ENCODE measurements around the gene CSNK1E. TPM values are rescaled to one million over a fixed set of nuclear protein-coding genes. Genes with fewer than 3 reads are reported as not detected.

The CSNK1E gene
- total RNA-seq, 4 donors from 2014 or later: 112 to 246 (median 160) TPM

DNA sequence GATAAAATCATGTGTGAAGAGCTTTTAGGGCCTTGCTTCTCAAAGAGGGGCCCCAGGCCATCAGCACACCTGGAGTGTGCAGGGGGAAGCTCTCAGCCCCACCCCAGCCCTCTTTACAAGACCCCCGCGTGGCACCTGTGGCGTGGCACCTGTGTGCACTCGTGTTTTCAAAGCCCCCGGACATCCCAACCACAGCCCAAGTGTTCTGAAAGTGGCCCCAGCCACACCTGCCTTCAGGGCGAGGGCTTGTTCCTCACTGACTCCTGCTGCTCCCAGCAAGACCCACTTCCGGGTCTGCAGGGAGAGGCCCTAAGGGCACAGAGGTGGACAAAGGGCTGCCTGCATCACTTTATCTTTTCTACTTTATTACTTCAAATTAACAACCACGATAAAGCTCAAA lies 26.9 kb downstream of the CSNK1E start:
- H3K27ac ChIP-seq: no peak overlapping the region
- 86% methylated on average over 3 of the region's 8 CpGs for WGBS

DNA sequence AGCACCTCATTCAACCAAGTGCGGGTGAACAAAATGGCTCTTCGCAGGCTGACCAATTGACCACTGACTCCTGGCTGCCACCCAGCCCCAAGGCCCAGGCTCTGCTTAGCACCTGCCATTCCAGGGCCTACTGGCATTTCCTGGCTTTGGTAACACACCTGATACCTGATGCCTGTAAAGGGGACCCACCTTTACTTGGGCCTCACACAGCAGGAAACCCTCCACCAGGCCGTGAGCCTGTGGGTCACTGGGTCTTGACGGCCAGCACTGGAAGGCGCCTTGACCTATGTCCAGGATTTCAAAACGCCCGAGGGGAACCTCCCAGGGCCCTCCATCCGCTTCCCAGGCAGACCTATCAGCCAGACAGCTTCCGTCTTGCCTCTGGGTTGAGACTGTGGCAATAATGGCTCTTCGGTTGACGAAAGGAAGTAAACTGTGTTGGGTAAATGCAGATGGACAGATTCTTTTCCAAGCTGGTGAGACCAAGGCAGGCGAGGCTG lies 27.6 kb downstream of the CSNK1E start:
- 87% methylated on average over 9 of the region's 12 CpGs for WGBS
- H3K27ac ChIP-seq: no peak overlapping the region
- no peak overlapping the region for H3K4me3 ChIP-seq
- H3K36me3 ChIP-seq: peaks cover 50% of the 10 kb centered on the region
- no peaks in the 10 kb centered on the region for H3K9me3 ChIP-seq
- H3K27me3 ChIP-seq: no peaks in the 10 kb centered on the region
- no peak for DNase-seq (ENCODE audit: low spot score in 2 of 2)
- TF ChIP-seq POLR2AphosphoS5 (IDR thresholded peaks at IDR 0.05): no peak
- TF ChIP-seq EP300 (IDR thresholded peaks at IDR 0.05): no peak
- peaks cover 6% of the 10 kb centered on the region for H3K4me1 ChIP-seq

More for the DNA sequence above, 26.9 kb downstream of the CSNK1E start:
- Histone ChIP-seq H3K9me3 (no peaks in the 10 kb centered on the region), H3K4me3 (no peak overlapping the region), H3K4me1 (peaks cover 6% of the 10 kb centered on the region), H3K36me3 (peaks cover 57% of the 10 kb centered on the region), H3K27me3 (no peaks in the 10 kb centered on the region)
- TF ChIP-seq, protein P1, sequence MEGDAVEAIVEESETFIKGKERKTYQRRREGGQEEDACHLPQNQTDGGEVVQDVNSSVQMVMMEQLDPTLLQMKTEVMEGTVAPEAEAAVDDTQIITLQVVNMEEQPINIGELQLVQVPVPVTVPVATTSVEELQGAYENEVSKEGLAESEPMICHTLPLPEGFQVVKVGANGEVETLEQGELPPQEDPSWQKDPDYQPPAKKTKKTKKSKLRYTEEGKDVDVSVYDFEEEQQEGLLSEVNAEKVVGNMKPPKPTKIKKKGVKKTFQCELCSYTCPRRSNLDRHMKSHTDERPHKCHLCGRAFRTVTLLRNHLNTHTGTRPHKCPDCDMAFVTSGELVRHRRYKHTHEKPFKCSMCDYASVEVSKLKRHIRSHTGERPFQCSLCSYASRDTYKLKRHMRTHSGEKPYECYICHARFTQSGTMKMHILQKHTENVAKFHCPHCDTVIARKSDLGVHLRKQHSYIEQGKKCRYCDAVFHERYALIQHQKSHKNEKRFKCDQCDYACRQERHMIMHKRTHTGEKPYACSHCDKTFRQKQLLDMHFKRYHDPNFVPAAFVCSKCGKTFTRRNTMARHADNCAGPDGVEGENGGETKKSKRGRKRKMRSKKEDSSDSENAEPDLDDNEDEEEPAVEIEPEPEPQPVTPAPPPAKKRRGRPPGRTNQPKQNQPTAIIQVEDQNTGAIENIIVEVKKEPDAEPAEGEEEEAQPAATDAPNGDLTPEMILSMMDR (IDR thresholded peaks at IDR 0.05): no peak
- TF ChIP-seq POLR2AphosphoS5 (IDR thresholded peaks at IDR 0.05) (no peak), POLR2A (IDR thresholded peaks at IDR 0.05) (no peak), EP300 (IDR thresholded peaks at IDR 0.05) (no peak)
- DNase-seq (ENCODE audit: low spot score in 2 of 2): no peak

- Histone ChIP-seq H3K27me3 (no peaks in the 10 kb centered on the region), H3K4me3 (no peak overlapping the region), H3K27ac (no peak overlapping the region), H3K9me3 (no peaks in the 10 kb centered on the region), H3K36me3 (peaks cover 25% of the 10 kb centered on the region), H3K4me1 (peaks cover 13% of the 10 kb centered on the region)
- TF ChIP-seq, protein P1 (IDR thresholded peaks at IDR 0.05): no peak
- TF ChIP-seq POLR2AphosphoS5 (IDR thresholded peaks at IDR 0.05): no peak
- TF ChIP-seq POLR2A (IDR thresholded peaks at IDR 0.05): no peak
- no peak for TF ChIP-seq EP300 (IDR thresholded peaks at IDR 0.05)
- 71% methylated on average over 11 of the region's 11 CpGs for WGBS
- DNase-seq (ENCODE audit: low spot score in 2 of 2): no peak
These were observed 30.1 kb downstream of the CSNK1E start for GRCh38 chr22:38286915-38287669.

DNA sequence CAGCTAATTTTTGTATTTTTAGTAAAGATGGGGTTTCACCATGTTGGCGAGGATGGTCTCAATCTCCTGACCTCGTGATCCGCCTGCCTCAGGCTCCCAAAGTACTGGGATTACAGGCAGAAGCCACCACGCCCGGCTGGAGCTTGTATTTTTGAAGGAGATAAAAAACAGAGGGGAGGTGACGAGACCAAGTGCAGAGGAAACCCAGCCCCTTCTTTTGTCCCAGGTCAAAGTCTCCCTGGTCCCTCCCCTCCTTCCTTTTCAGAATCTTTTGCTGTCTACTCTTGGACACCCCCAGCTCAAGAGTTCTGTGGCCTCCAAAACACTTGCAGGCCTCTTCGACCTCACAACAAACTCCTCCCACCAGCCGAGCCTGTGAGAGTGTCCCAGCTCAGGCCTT lies 32.2 kb downstream of the CSNK1E start:
- peaks cover 13% of the 10 kb centered on the region for H3K4me1 ChIP-seq
- no peaks in the 10 kb centered on the region for H3K27me3 ChIP-seq
- no peaks in the 10 kb centered on the region for H3K9me3 ChIP-seq
- TF ChIP-seq EP300 (IDR thresholded peaks at IDR 0.05) (no peak), POLR2AphosphoS5 (IDR thresholded peaks at IDR 0.05) (no peak), POLR2A (IDR thresholded peaks at IDR 0.05) (no peak)
- TF ChIP-seq, protein P1 (IDR thresholded peaks at IDR 0.05): no peak
- no peak overlapping the region for H3K27ac ChIP-seq
- no peak overlapping the region for H3K4me3 ChIP-seq
- 72% methylated on average over 8 of the region's 8 CpGs for WGBS
- no peak for DNase-seq (ENCODE audit: low spot score in 2 of 2)
- peaks cover 12% of the 10 kb centered on the region for H3K36me3 ChIP-seq

DNA sequence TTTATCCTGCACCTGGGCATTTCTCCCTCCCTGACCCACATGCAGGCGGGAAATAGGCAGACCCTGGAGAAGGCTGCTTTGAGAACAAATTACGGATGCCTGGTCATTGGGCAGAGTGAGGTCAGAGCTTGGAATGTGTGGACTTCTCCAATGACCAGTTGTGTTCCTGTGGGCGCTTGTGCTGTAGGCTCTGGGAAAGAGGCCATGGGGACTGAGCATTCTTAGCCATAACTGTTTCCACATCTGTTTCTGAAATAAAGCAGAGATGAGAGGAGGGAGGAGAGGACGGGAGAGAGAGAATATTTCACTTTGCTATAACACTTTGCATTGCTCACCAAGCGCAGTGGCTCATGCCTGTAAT lies 33.2 kb downstream of the CSNK1E start:
- peak overlapping the region; percentile 55 for H3K27ac ChIP-seq
- WGBS: 63% methylated on average over 5 of the region's 5 CpGs
- H3K27me3 ChIP-seq: no peaks in the 10 kb centered on the region
- H3K9me3 ChIP-seq: no peaks in the 10 kb centered on the region
- peaks cover 13% of the 10 kb centered on the region for H3K4me1 ChIP-seq
- peaks cover 3% of the 10 kb centered on the region for H3K36me3 ChIP-seq
- TF ChIP-seq POLR2A (IDR thresholded peaks at IDR 0.05) (no peak), POLR2AphosphoS5 (IDR thresholded peaks at IDR 0.05) (peak in 1 of 3 donors; percentile 50)
- no peak for DNase-seq (ENCODE audit: low spot score in 2 of 2)
- no peak overlapping the region for H3K4me3 ChIP-seq

DNA sequence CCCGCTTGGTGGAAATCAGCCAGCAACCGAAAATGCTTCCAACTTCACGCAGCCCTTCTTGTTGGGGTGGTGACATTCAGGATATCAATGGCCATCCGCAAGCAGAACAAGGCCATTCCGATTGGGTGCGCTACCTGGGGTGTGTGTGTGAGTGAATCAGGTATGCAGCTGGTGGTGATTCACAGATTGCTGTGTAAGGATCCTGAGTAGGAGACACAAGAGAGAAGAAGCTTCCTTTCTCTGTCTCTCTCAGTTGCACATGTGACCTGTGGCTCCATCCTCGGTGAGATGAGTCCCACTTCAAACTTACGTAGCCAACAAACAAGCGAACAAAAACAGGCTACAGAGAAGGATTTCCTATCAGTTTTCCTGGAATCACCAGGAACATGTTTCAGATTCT lies 34.8 kb downstream of the CSNK1E start:
- no peaks in the 10 kb centered on the region for H3K36me3 ChIP-seq
- H3K4me3 ChIP-seq: no peak overlapping the region
- TF ChIP-seq EP300 (IDR thresholded peaks at IDR 0.05) (no peak), POLR2AphosphoS5 (IDR thresholded peaks at IDR 0.05) (no peak), POLR2A (IDR thresholded peaks at IDR 0.05) (no peak)
- TF ChIP-seq, protein P1 (IDR thresholded peaks at IDR 0.05): no peak
- H3K27me3 ChIP-seq: no peaks in the 10 kb centered on the region
- peaks cover 13% of the 10 kb centered on the region for H3K4me1 ChIP-seq
- 84% methylated on average over 9 of the region's 9 CpGs for WGBS
- no peaks in the 10 kb centered on the region for H3K9me3 ChIP-seq
- DNase-seq (ENCODE audit: low spot score in 2 of 2): no peak
- H3K27ac ChIP-seq: no peak overlapping the region
